A549 (cell line): Measurements from ENCODE around the gene FKBP2. TPM values are rescaled to one million over a fixed set of nuclear protein-coding genes. Genes with fewer than 3 reads are reported as not detected.

ENCODE experiments used
- ATAC-seq, 2 experiments: fragments of 200-7000 bp in 1 of 2; fragments of >200 bp in 1 of 2; cut with Nextera tagmentation in 1 of 2; cut with Tn5 transposase in 1 of 2; 3 replicates each; pipeline versions ENCODE4 v1.8.0 to v1.9.1; 2018 to 2020; ENCODE audit warnings: mild to moderate bottlenecking in 1 of 2, moderate library complexity in 1 of 2
- CTCF ChIA-PET: fragments of 300-600 bp; sonication (Branson Sonifier 250); formaldehyde crosslinking; extraction: SDS; loops from one replicate; lab custom pipeline; 2021; ENCODE audit warnings: antibody characterized with exemption, inconsistent platforms; lab: Yijun Ruan, JAX
- POLR2A ChIA-PET: fragments of 350-600 bp; formaldehyde crosslinking; extraction: SDS; loops from one replicate; lab custom pipeline; 2021; ENCODE audit warnings: antibody characterized with exemption, inconsistent platforms; lab: Yijun Ruan, JAX
- DNase-seq, 2 experiments: peaks; one replicate each; pipeline versions ENCODE4 v3.0.0 to v3.0.0-alpha.2; 2011 to 2016; ENCODE audit warnings: low read depth in 1 of 2, low spot score in 1 of 2
- FAIRE-seq: peaks from 2 replicates; lab custom pipeline; 2011; peaks lifted over from hg19 to GRCh38; lab: Jason Lieb, UNC
- H3K27ac ChIP-seq, 2 experiments: fragments of >200 bp; sonication (Bioruptor Twin); formaldehyde crosslinking; 3 replicates each; pipeline ENCODE4 v1.5.1; 2016 to 2017
- H3K4me1 ChIP-seq: fragments of >200 bp; sonication (Bioruptor Twin); formaldehyde crosslinking; 3 replicates; pipeline ENCODE4 v1.6.1; 2016
- H3K4me2 ChIP-seq: fragments of >200 bp; sonication (Bioruptor Twin); formaldehyde crosslinking; 3 replicates; pipeline ENCODE4 v1.6.1; 2016
- H3K4me3 ChIP-seq: fragments of >200 bp; sonication (Bioruptor Twin); formaldehyde crosslinking; 3 replicates; pipeline ENCODE4 v1.5.1; 2016
- H3K9me3 ChIP-seq: fragments of >200 bp; sonication (Bioruptor Twin); formaldehyde crosslinking; 3 replicates; pipeline ENCODE4 v1.6.1; 2016
- CBX2 ChIP-seq: fragments of 200-600 bp; sonication (generic); IDR thresholded peaks from 2 replicates; pipeline ENCODE4 v1.6.1; 2016; ENCODE audit warnings: low read depth, mild to moderate bottlenecking, borderline replicate concordance
- CEBPB ChIP-seq, 2 experiments: fragments of >200 bp in 1 of 2; sonication (Bioruptor Twin) in 1 of 2; formaldehyde crosslinking in 1 of 2; IDR thresholded peaks; 2 replicates each; pipeline ENCODE4 v1.6.1; 2012 to 2016
- EHF ChIP-seq: fragments of 250-450 bp; sonication (Bioruptor Pico); IDR thresholded peaks from 2 replicates; pipeline ENCODE4 v1.5.0; 2020; ENCODE audit warnings: mild to moderate bottlenecking
- EP300 ChIP-seq, 2 experiments: fragments of >200 bp; sonication (Bioruptor Twin); formaldehyde crosslinking; IDR thresholded peaks; 2 replicates in 1 of 2; 3 replicates in 1 of 2; pipeline ENCODE4 v1.6.1; 2016 to 2017
- ESRRA ChIP-seq: fragments of 150-350 bp; IDR thresholded peaks from 2 replicates; pipeline ENCODE4 v1.6.1; 2014; ENCODE audit warnings: mild to moderate bottlenecking, low read length, borderline replicate concordance
- GATA3 ChIP-seq: IDR thresholded peaks from 2 replicates; pipeline ENCODE4 v1.6.1; 2012; ENCODE audit warnings: borderline replicate concordance
- HDAC2 ChIP-seq: fragments of 200-600 bp; sonication (generic); IDR thresholded peaks from 2 replicates; pipeline ENCODE4 v1.6.1; 2016
- HEYL ChIP-seq: fragments of 250-450 bp; sonication (Bioruptor Pico); IDR thresholded peaks from 2 replicates; pipeline ENCODE4 v1.8.0; 2021; ENCODE audit warnings: mild to moderate bottlenecking, moderate library complexity
- HMGXB4 ChIP-seq: fragments of 250-450 bp; sonication (Bioruptor Pico); IDR thresholded peaks from 2 replicates; pipeline ENCODE4 v1.5.0; 2021; ENCODE audit warnings: mild to moderate bottlenecking, moderate library complexity, borderline replicate concordance
- HOXA7 ChIP-seq: fragments of 250-450 bp; sonication (Bioruptor Pico); IDR thresholded peaks from 2 replicates; pipeline ENCODE4 v1.5.0; 2020; ENCODE audit warnings: mild to moderate bottlenecking, moderate library complexity
- HOXB13 ChIP-seq: fragments of 250-450 bp; sonication (Bioruptor Pico); IDR thresholded peaks from 2 replicates; pipeline ENCODE4 v1.5.0; 2020; ENCODE audit warnings: low read depth, mild to moderate bottlenecking, moderate library complexity
- JUN ChIP-seq, 2 experiments: fragments of >200 bp; sonication (Bioruptor Twin); formaldehyde crosslinking; IDR thresholded peaks; 2 replicates in 1 of 2; 3 replicates in 1 of 2; pipeline ENCODE4 v1.6.1; 2016 to 2017
- JUNB ChIP-seq: fragments of >200 bp; sonication (Bioruptor Twin); formaldehyde crosslinking; IDR thresholded peaks from 2 replicates; pipeline ENCODE4 v1.6.1; 2016
- MAX ChIP-seq: IDR thresholded peaks from 2 replicates; pipeline ENCODE4 v1.6.1; 2012
- MAZ ChIP-seq: fragments of 150-350 bp; IDR thresholded peaks from 2 replicates; pipeline ENCODE4 v1.6.1; 2014; ENCODE audit warnings: antibody characterized with exemption, low read depth, low read length, borderline replicate concordance
- PHF8 ChIP-seq: fragments of 200-600 bp; sonication (generic); IDR thresholded peaks from 2 replicates; pipeline ENCODE4 v1.6.1; 2016; ENCODE audit warnings: low read depth, mild to moderate bottlenecking, antibody characterized with exemption, moderate library complexity, borderline replicate concordance
- POLR2A ChIP-seq: IDR thresholded peaks from 2 replicates; pipeline ENCODE4 v1.6.1; 2012; ENCODE audit warnings: mild to moderate bottlenecking, low read length
- REST ChIP-seq: fragments of 200-600 bp; sonication (generic); IDR thresholded peaks from 2 replicates; pipeline ENCODE4 v1.6.1; 2016; ENCODE audit warnings: antibody characterized with exemption, mild to moderate bottlenecking, moderate library complexity
- RFX5 ChIP-seq: fragments of 450-650 bp; IDR thresholded peaks from 2 replicates; pipeline ENCODE4 v1.7.1; 2014; ENCODE audit warnings: antibody characterized with exemption, mild to moderate bottlenecking, moderate library complexity
- RNF2 ChIP-seq: fragments of 200-600 bp; sonication (generic); IDR thresholded peaks from 2 replicates; pipeline ENCODE4 v1.6.1; 2016; ENCODE audit warnings: low read depth, mild to moderate bottlenecking, antibody characterized with exemption, moderate library complexity, borderline replicate concordance
- SMC3 ChIP-seq: fragments of >200 bp; sonication (Bioruptor Twin); formaldehyde crosslinking; IDR thresholded peaks from 3 replicates; pipeline ENCODE4 v1.6.1; 2018; ENCODE audit warnings: inconsistent platforms
- USF2 ChIP-seq: fragments of 450-650 bp; IDR thresholded peaks from 2 replicates; pipeline ENCODE4 v1.6.1; 2014; ENCODE audit warnings: antibody characterized with exemption
- ZC3H11A ChIP-seq: fragments of 450-650 bp; IDR thresholded peaks from 2 replicates; pipeline ENCODE4 v1.6.1; 2014; ENCODE audit warnings: antibody characterized with exemption, mild to moderate bottlenecking
- ZNF302 ChIP-seq: fragments of 250-450 bp; sonication (Bioruptor Pico); IDR thresholded peaks from 2 replicates; pipeline ENCODE4 v1.9.0; 2021; ENCODE audit warnings: inconsistent platforms, mild to moderate bottlenecking, moderate library complexity
- WGBS: methylation state at CpG from one replicate; pipeline ENCODE4 v1.1.6; 2017; ENCODE audit errors: missing lambda C conversion rate; 5-methylcytosine and 5-hydroxymethylcytosine counted together
- polyA plus RNA-seq, 4 experiments: library from polyadenylated mRNA; depleted of rRNA in 3 of 4; stranded (reverse); fragments of >200 nt; fragmentation: RNase III in 1 of 4; extraction: RNeasy Plus Mini Kit Qiagen cat#74134 plus additional on column Dnase treatment in 1 of 4; gene quantifications; 2 replicates in 3 of 4; 3 replicates in 1 of 4; pipeline ENCODE4 v1.2.3, GENCODE V29; 2011 to 2017
- TF ChIP-seq, protein P1 (sequence below): fragments of >200 bp; sonication (Bioruptor Twin); formaldehyde crosslinking; IDR thresholded peaks from 2 replicates; pipeline ENCODE4 v1.6.1; 2016
- TF ChIP-seq, protein P2 (sequence below): fragments of >200 bp; sonication (Bioruptor Twin); formaldehyde crosslinking; IDR thresholded peaks from 3 replicates; pipeline ENCODE4 v1.5.1; 2016

FKBP2 gene
- polyA plus RNA-seq, 2 of the 4 experiments (the other 2 are of a cell fraction): 40.5 to 131 TPM

- H3K27ac ChIP-seq: peak overlapping the region; percentile 92 to 94
- CTCF ChIA-PET: interaction anchor here (0.8 to 12.2 kb wide), 26 partner anchors 8 to 403 kb away, joined by 3 to 220 read pairs (median 7); partner anchors contain the start of genes BAD, CATSPERZ, ESRRA and FERMT3
- H3K4me2 ChIP-seq: peak overlapping the region; percentile 98
- ATAC-seq: peak; percentile 1 to 8; a peak in 3 of 6 replicates
- no peaks in the 10 kb centered on the region for H3K9me3 ChIP-seq
- POLR2A ChIA-PET: interaction anchor here (0.8 to 1.6 kb wide), 4 partner anchors 9 to 65 kb away, joined by 3 to 5 read pairs (median 4); partner anchors contain the start of genes FKBP2 and STIP1
- no peak for FAIRE-seq
- WGBS: 70% methylated on average over 2 of the region's 13 CpGs
- TF ChIP-seq CEBPB (IDR thresholded peaks at IDR 0.05) (no peak), GATA3 (no peak), ESRRA (no peak), HEYL (CRISPR knock-in tag) (no peak), REST (no peak), CBX2 (no peak), ZC3H11A (no peak)
- TF ChIP-seq, protein P1, sequence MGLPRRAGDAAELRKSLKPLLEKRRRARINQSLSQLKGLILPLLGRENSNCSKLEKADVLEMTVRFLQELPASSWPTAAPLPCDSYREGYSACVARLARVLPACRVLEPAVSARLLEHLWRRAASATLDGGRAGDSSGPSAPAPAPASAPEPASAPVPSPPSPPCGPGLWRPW: no peak
- H3K4me3 ChIP-seq: peak overlapping the region; percentile 84
- no peak for DNase-seq
- H3K4me1 ChIP-seq: peaks cover 28% of the 10 kb centered on the region
These were observed 9.6 kb downstream of the FKBP2 start for GRCh38 chr11:64250415-64251015.

- H3K4me2 ChIP-seq: peak within 1 kb of the TSS; percentile 98
- CTCF ChIA-PET: interaction anchor here (0.8 to 12.2 kb wide), 30 partner anchors 8 to 402 kb away, joined by 3 to 220 read pairs (median 7); partner anchors contain the start of genes BAD, CATSPERZ, ESRRA and FERMT3
- peaks cover 28% of the 10 kb centered on the region for H3K4me1 ChIP-seq
- FAIRE-seq: no peak
- ATAC-seq: peak; percentile 18 to 25
- H3K27ac ChIP-seq: peak within 1 kb of the TSS; percentile 92 to 94
- WGBS: 0% methylated on average over 16 of the region's 75 CpGs
- DNase-seq: no peak
- H3K4me3 ChIP-seq: peak within 1 kb of the TSS; percentile 84
- H3K9me3 ChIP-seq: no peaks in the 10 kb centered on the region
- POLR2A ChIA-PET: interaction anchor here (1.5 kb wide), 1 partner anchor 10 kb away, joined by 5 read pairs; the partner anchor contains the start of gene FKBP2
- TF ChIP-seq USF2: no peak
- no peak for TF ChIP-seq HOXB13 (CRISPR knock-in tag)
- no peak for TF ChIP-seq RFX5
- no peak for TF ChIP-seq HDAC2
- TF ChIP-seq JUN (IDR thresholded peaks at IDR 0.05): peak in 1 of 2 experiments; percentile 62; a peak in 3 of 5 replicates
- peak; percentile 71 for TF ChIP-seq POLR2A
- TF ChIP-seq, protein P2, sequence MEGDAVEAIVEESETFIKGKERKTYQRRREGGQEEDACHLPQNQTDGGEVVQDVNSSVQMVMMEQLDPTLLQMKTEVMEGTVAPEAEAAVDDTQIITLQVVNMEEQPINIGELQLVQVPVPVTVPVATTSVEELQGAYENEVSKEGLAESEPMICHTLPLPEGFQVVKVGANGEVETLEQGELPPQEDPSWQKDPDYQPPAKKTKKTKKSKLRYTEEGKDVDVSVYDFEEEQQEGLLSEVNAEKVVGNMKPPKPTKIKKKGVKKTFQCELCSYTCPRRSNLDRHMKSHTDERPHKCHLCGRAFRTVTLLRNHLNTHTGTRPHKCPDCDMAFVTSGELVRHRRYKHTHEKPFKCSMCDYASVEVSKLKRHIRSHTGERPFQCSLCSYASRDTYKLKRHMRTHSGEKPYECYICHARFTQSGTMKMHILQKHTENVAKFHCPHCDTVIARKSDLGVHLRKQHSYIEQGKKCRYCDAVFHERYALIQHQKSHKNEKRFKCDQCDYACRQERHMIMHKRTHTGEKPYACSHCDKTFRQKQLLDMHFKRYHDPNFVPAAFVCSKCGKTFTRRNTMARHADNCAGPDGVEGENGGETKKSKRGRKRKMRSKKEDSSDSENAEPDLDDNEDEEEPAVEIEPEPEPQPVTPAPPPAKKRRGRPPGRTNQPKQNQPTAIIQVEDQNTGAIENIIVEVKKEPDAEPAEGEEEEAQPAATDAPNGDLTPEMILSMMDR: peak; percentile 88
- peak; percentile 41; the same call in 1 of the 2 replicates for TF ChIP-seq MAX
- no peak for TF ChIP-seq EHF (CRISPR knock-in tag)
- TF ChIP-seq PHF8: peak; percentile 26; the same call in 1 of the 2 replicates
- TF ChIP-seq HMGXB4 (CRISPR knock-in tag): no peak
- TF ChIP-seq MAZ: 0 out of 2 replicates have a peak, but pooled peaks have one; percentile 37
- TF ChIP-seq GATA3: no peak
- TF ChIP-seq ZNF302 (CRISPR knock-in tag): no peak
- TF ChIP-seq SMC3: peak; percentile 60
- TF ChIP-seq HOXA7: no peak
- no peak for TF ChIP-seq RNF2
- no peak for TF ChIP-seq JUNB
- TF ChIP-seq EP300 (IDR thresholded peaks at IDR 0.05): no peak
These were observed 10.3 kb downstream of the FKBP2 start, which contains the start of gene PLCB3 for GRCh38 chr11:64251016-64251752. TSS of gene PLCB3 (plus strand) at chr11:64251530. CDS start at chr11:64251650, 120 bp downstream.
